ENCODE data around the gene TRIM25.

GRCh38 chr17:56902348-56902747 is 11.5 kb downstream of the TRIM25 start:
- TF ChIP-seq TARDBP (IDR thresholded peaks at IDR 0.05) (no peak), CTBP1 (IDR thresholded peaks at IDR 0.05; ENCODE audit: borderline replicate concordance) (no peak), LEF1 (IDR thresholded peaks at IDR 0.05; ENCODE audit: borderline replicate concordance) (no peak), FOXA1 (IDR thresholded peaks at IDR 0.05) (no peak), SP1 (IDR thresholded peaks at IDR 0.05) (no peak)
- TF ChIP-seq, protein P1, sequence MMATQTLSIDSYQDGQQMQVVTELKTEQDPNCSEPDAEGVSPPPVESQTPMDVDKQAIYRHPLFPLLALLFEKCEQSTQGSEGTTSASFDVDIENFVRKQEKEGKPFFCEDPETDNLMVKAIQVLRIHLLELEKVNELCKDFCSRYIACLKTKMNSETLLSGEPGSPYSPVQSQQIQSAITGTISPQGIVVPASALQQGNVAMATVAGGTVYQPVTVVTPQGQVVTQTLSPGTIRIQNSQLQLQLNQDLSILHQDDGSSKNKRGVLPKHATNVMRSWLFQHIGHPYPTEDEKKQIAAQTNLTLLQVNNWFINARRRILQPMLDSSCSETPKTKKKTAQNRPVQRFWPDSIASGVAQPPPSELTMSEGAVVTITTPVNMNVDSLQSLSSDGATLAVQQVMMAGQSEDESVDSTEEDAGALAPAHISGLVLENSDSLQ (IDR thresholded peaks at IDR 0.05) = no peak

Measured in HEK293T (cell line).